HEK293T (cell line): Measurements from ENCODE around the gene WASF2.

Source experiments
- CTCF ChIA-PET: fragments of 350-600 bp; formaldehyde crosslinking; extraction: SDS; loops from one replicate; lab custom pipeline; 2021; ENCODE audit warnings: antibody characterized with exemption, inconsistent platforms; lab: Yijun Ruan, JAX
- POLR2A ChIA-PET: fragments of 350-600 bp; formaldehyde crosslinking; extraction: SDS; loops from one replicate; lab custom pipeline; 2020; ENCODE audit warnings: antibody characterized with exemption, inconsistent platforms; lab: Yijun Ruan, JAX
- DNase-seq: peaks from one replicate; pipeline ENCODE4 v3.0.0; 2012; ENCODE audit warnings: mixed read lengths; ENCODE audit errors: extremely low spot score
- ARNT ChIP-seq: fragments of 450-650 bp; IDR thresholded peaks from 2 replicates; pipeline ENCODE4 v1.6.1; 2017; ENCODE audit warnings: mild to moderate bottlenecking
- BHLHE40 ChIP-seq: fragments of 450-650 bp; IDR thresholded peaks from 2 replicates; pipeline ENCODE4 v1.6.1; 2016; ENCODE audit warnings: mild to moderate bottlenecking, moderate library complexity, borderline replicate concordance
- CTBP1 ChIP-seq: fragments of 450-650 bp; IDR thresholded peaks from 2 replicates; pipeline ENCODE4 v1.6.1; 2016; ENCODE audit warnings: borderline replicate concordance
- ELF4 ChIP-seq: fragments of 450-650 bp; IDR thresholded peaks from 2 replicates; pipeline ENCODE4 v1.6.1; 2017; ENCODE audit warnings: antibody characterized with exemption
- FOXA1 ChIP-seq: fragments of 450-650 bp; IDR thresholded peaks from 2 replicates; pipeline ENCODE4 v1.6.1; 2016; ENCODE audit warnings: mild to moderate bottlenecking
- FOXK2 ChIP-seq: fragments of 450-650 bp; IDR thresholded peaks from 2 replicates; pipeline ENCODE4 v1.6.1; 2016; ENCODE audit warnings: mild to moderate bottlenecking
- FOXM1 ChIP-seq: fragments of 450-650 bp; IDR thresholded peaks from 2 replicates; pipeline ENCODE4 v1.6.1; 2017; ENCODE audit warnings: mild to moderate bottlenecking, borderline replicate concordance
- HDGF ChIP-seq: fragments of 450-650 bp; IDR thresholded peaks from 2 replicates; pipeline ENCODE4 v1.6.1; 2017; ENCODE audit warnings: antibody characterized with exemption, borderline replicate concordance
- L3MBTL2 ChIP-seq: fragments of 450-650 bp; conservative IDR thresholded peaks from 2 replicates; pipeline ENCODE4 v1.6.1; 2016; ENCODE audit warnings: mild to moderate bottlenecking
- LEF1 ChIP-seq: fragments of 450-650 bp; IDR thresholded peaks from 2 replicates; pipeline ENCODE4 v1.6.1; 2017; ENCODE audit warnings: mild to moderate bottlenecking, borderline replicate concordance
- NFRKB ChIP-seq: fragments of 450-650 bp; IDR thresholded peaks from 2 replicates; pipeline ENCODE4 v1.6.1; 2016; ENCODE audit warnings: mild to moderate bottlenecking, moderate library complexity
- PKNOX1 ChIP-seq: fragments of 450-650 bp; IDR thresholded peaks from 2 replicates; pipeline ENCODE4 v1.6.1; 2016
- SP1 ChIP-seq: fragments of 450-650 bp; IDR thresholded peaks from 2 replicates; pipeline ENCODE4 v1.6.1; 2017
- SUZ12 ChIP-seq: fragments of 450-650 bp; IDR thresholded peaks from 2 replicates; pipeline ENCODE4 v1.6.1; 2016; ENCODE audit warnings: mild to moderate bottlenecking
- TARDBP ChIP-seq: fragments of 450-650 bp; IDR thresholded peaks from 2 replicates; pipeline ENCODE4 v1.6.1; 2016
- ZNF384 ChIP-seq: fragments of 450-650 bp; IDR thresholded peaks from 2 replicates; pipeline ENCODE4 v1.6.1; 2016

Gene WASF2

GRCh38 chr1:27519331-27520258, 29.6 kb upstream of the WASF2 start:
- no peak for TF ChIP-seq ARNT
- no peak for TF ChIP-seq FOXM1
- TF ChIP-seq FOXA1, result no peak
- no peak for TF ChIP-seq NFRKB
- no peak for TF ChIP-seq ELF4
- no peak for TF ChIP-seq HDGF
- no peak for TF ChIP-seq FOXK2
- ChIA-PET POLR2A (no interaction called here), CTCF (interaction anchor here (0.5 kb wide), 1 partner anchor 36 kb away, joined by 3 read pairs; no protein-coding TSS in a partner anchor)
- no peak for DNase-seq

- no peak for DNase-seq
- TF ChIP-seq BHLHE40, result no peak
- TF ChIP-seq L3MBTL2, result no peak
- no peak for TF ChIP-seq TARDBP
- TF ChIP-seq ELF4, result no peak
- ChIA-PET CTCF (interaction anchor here (0.5 kb wide), 1 partner anchor 37 kb away, joined by 3 read pairs; no protein-coding TSS in a partner anchor), POLR2A (no interaction called here)
Observed at GRCh38 chr1:27518808-27519207, 28.8 kb upstream of the WASF2 start.

GRCh38 chr1:27517907-27518718, 28.1 kb upstream of the WASF2 start:
- POLR2A ChIA-PET, result no interaction called here
- DNase-seq, result no peak
- TF ChIP-seq PKNOX1 (no peak), LEF1 (no peak), NFRKB (no peak), CTBP1 (no peak), BHLHE40 (no peak), HDGF (no peak), TARDBP (no peak), L3MBTL2 (no peak), FOXK2 (no peak), SUZ12 (no peak), ZNF384 (no peak), SP1 (no peak)
- CTCF ChIA-PET, result no interaction called here

- CTCF ChIA-PET, result no interaction called here
- POLR2A ChIA-PET, result no interaction called here
Observed at GRCh38 chr1:27517301-27517700, 27.3 kb upstream of the WASF2 start.

GRCh38 chr1:27515626-27516025, 25.7 kb upstream of the WASF2 start:
- DNase-seq, result no peak
- no peak for TF ChIP-seq SUZ12
- TF ChIP-seq CTBP1, result no peak
- TF ChIP-seq FOXK2, result no peak
- TF ChIP-seq ARNT, result no peak
- no peak for TF ChIP-seq SP1
- no peak for TF ChIP-seq L3MBTL2
- TF ChIP-seq TARDBP, result no peak
- no peak for TF ChIP-seq NFRKB
- no peak for TF ChIP-seq FOXM1
- TF ChIP-seq ELF4, result no peak
- no peak for TF ChIP-seq ZNF384
- TF ChIP-seq BHLHE40, result no peak
- ChIA-PET POLR2A (interaction anchor here (1.1 to 2.1 kb wide), 3 partner anchors 16 to 25 kb away, joined by 3 to 7 read pairs (median 3); partner anchors contain the start of gene WASF2), CTCF (no interaction called here)

More at GRCh38 chr1:27517301-27517700, 27.3 kb upstream of the WASF2 start:
- TF ChIP-seq BHLHE40 (no peak), SP1 (no peak), L3MBTL2 (no peak), FOXA1 (no peak), HDGF (no peak), SUZ12 (no peak), NFRKB (no peak), FOXK2 (no peak), PKNOX1 (no peak), FOXM1 (no peak), ARNT (no peak), ZNF384 (no peak), CTBP1 (no peak), TARDBP (no peak), ELF4 (no peak), LEF1 (no peak)
- DNase-seq, result no peak

- TF ChIP-seq FOXK2, result no peak
- TF ChIP-seq CTBP1, result no peak
- no peak for TF ChIP-seq ELF4
- TF ChIP-seq HDGF, result no peak
- no peak for TF ChIP-seq NFRKB
- TF ChIP-seq TARDBP, result no peak
- TF ChIP-seq SP1, result no peak
- TF ChIP-seq L3MBTL2, result no peak
- no peak for TF ChIP-seq BHLHE40
- TF ChIP-seq SUZ12, result no peak
- no peak for TF ChIP-seq ARNT
- no peak for TF ChIP-seq FOXM1
- TF ChIP-seq FOXA1, result no peak
- TF ChIP-seq LEF1, result no peak
- TF ChIP-seq ZNF384, result no peak
- no peak for TF ChIP-seq PKNOX1
- DNase-seq, result no peak
- CTCF ChIA-PET, result no interaction called here
- POLR2A ChIA-PET, result interaction anchor here (1.1 kb wide), 1 partner anchor 24 kb away, joined by 3 read pairs; the partner anchor contains the start of gene WASF2
Observed at GRCh38 chr1:27513958-27514357, 24.0 kb upstream of the WASF2 start.
